ENCODE measurements around the gene ABHD5. TPM values are rescaled to one million over a fixed set of nuclear protein-coding genes. Genes with fewer than 3 reads are reported as not detected.
A peak's percentile ranks its signal among the peaks of the same experiment; 100 is the strongest.
"Not testable (repeated sequence)": the region's sequence is repeated elsewhere in the genome, so short reads cannot be mapped to it uniquely, and the experiment has no call there.

ABHD5 gene
- polyA plus RNA-seq, 3 donors: 19.0 to 26.2 (median 20.1) TPM

DNA sequence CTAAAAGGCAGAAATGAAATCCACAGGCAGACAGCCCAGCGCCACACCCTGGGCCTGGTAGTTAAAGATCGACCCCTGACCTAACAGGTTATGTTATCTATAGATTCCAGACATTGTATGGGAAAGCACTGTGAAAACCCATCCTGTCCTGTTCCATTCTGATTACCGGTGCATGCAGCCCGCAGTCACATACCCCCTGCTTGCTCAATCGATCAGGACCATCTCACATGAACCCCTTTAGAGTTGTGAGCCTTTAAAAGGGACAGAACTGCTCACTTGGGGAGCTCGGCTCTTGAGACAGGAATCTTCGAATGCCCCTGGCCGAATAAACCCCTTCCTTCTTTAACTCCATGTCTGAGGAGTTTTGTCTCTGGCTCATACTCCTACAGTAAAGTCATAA lies 12.4 kb upstream of the ABHD5 start:
- DNase-seq: not testable (repeated sequence)

- not testable (repeated sequence) for DNase-seq
Measured at GRCh38 chr3:43678887-43679449, 11.8 kb upstream of the ABHD5 start.

GRCh38 chr3:43680857-43681256 lies 9.9 kb upstream of the ABHD5 start:
- DNase-seq: not testable (repeated sequence)

- DNase-seq: no peak
Measured at GRCh38 chr3:43684944-43685343, 5.8 kb upstream of the ABHD5 start.

DNA sequence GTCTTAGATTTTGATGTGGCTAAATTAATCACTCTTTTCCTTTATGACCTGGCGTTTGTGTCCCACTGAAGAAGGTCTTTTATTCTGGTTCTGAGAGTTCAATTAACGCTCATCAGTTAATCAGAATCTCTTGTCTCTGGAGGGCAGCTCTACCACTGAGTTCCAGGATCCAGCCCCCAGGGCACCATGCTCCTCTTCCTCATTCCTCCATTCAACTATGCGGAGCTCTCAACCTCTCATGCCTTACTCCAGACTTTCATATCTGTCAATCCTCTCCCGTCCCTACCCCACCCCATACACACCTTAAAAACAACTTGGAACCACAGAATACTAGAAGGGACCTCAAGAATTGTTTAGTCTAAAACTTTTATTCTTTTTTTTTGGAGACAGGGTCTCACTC lies 4.8 kb upstream of the ABHD5 start:
- no peak for DNase-seq

- DNase-seq: no peak
Measured at GRCh38 chr3:43686333-43686699, 4.4 kb upstream of the ABHD5 start.

DNA sequence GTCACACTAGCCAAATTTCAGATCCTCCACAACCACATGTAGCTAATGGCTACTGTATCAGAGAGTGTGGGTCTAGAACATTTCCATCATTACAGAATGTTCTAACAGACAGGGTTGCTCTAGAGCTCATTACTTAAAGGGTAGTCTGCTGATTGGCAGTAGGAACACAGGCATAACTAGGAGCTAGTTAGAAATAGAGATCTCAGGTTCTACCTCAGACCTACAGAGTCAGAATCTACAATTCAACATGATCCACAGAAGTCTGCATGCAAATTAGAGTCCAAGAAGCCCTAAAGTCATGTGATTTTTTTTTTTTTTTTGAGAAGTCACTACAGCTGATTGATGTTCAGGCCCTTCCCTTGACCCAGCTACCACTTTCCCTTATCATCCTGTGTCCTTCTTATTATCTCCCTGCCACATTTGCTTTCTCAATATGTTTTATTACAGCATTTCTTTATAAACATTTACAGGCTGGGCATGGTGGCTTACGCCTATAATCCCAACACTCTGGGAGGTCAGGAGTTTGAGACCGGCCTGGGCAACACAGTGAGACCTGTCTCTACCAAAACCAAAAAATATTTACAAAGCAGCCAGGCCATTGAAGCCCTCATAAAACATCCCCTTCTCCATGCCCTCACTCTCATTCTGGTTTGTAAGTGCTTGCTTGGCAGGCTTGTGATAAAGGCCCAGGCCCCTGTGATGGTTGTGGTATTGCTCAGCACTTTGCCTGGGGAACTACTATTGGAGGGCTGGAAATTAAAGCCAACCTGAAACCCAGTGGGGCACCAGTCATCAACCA lies 3.8 kb upstream of the ABHD5 start:
- no peak for DNase-seq

- no peak for DNase-seq
Measured at GRCh38 chr3:43687499-43687811, 3.3 kb upstream of the ABHD5 start.

- DNase-seq: no peak
Measured at GRCh38 chr3:43688245-43688650, 2.5 kb upstream of the ABHD5 start.

GRCh38 chr3:43689166-43689565 lies 1.6 kb upstream of the ABHD5 start:
- no peak for DNase-seq

DNA sequence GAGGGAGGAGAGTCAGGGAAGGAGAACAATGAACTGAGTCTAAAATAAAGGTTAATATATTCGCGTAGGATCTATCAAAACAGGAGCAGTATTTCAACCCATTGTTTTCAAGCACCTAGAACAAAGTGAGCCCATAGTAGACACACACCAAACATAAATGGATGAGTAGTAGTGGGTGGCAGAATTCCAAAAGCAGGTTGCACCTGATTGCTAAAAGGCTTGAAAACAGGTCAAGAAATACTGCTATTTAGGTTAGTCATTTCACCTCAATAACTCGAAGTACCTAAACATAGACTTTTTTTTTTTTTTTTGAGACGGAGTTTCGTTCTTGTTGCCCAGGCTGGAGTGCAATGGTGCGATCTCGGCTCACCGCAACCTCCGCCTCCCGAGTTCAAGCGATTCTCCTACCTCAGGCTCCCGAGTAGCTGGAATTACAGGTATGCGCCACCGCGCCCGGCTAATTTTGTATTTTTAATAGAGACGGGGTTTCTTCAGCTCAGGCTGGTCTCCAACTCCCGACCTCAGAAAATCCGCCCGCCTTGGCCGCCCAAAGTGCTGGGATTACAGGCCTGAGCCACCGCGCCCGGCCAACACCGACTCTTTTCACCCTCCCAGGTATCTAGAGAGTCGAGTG lies 855 bp upstream of the ABHD5 start:
- no peak for DNase-seq

GRCh38 chr3:43691120-43691995 lies 620 bp downstream of the ABHD5 start:
- peak; percentile 63 for DNase-seq

GRCh38 chr3:43692085-43692855 lies 1.5 kb downstream of the ABHD5 start:
- DNase-seq: no peak

DNA sequence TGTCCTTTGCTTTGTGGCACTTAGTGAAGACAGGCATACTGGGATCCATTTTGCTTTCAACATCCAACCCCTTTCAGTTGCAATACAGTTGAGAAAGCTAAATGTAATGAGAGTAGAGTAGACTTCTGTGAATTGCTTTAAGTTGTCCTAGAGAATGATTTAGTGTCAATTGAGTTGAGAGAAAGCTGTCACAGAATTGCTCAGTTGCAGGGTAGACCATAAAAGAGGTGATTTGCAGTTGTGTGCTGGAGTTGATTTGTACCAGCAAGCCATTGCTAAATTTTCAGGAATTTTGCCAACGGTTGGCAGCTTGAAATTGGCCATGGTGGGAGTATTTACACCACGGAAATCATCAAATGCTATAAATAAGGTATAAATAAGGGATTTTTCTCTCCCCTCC lies 2.2 kb downstream of the ABHD5 start:
- DNase-seq: no peak

- no peak for DNase-seq
Measured at GRCh38 chr3:43693594-43693993, 2.9 kb downstream of the ABHD5 start.

- DNase-seq: no peak
Measured at GRCh38 chr3:43695443-43695842, 4.7 kb downstream of the ABHD5 start.

DNA sequence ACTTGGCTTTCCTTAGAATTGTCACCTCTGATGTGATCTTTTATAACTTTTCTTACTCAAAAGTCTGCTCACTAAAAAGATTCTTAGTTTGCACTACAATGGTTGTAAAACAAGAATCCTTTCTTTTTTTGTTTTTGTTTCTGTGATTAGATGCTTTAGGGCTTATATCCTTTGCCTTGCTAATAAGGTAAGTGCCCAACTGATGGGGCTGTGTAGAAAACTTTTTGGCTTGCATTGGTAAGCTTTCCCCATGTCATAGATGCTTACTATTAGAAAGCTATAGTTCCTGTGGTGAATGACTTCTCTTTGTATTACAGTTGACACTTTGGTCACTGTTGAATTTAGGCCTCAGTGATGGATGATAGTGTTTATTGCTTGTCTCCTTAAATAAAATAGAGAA lies 5.1 kb downstream of the ABHD5 start:
- no peak for DNase-seq

DNA sequence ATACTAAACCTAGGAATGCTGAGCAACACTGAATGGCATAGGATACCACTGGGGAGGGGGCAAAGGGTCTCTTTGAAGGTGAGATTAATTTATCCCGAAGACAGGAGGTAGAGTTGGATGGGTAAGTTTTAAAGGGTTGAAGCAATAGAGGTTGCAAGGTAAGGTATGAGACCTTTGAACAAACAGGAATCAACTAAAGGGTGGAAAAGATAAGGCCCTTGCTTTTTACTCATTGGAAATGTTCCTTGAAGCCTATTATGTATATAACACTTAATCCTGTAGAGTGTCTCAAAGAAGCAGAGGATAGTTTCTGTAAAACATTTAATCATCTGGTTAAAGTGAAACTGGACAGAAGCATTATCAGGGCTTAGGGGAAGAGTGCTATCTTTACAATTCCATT lies 5.7 kb downstream of the ABHD5 start:
- DNase-seq: no peak

DNA sequence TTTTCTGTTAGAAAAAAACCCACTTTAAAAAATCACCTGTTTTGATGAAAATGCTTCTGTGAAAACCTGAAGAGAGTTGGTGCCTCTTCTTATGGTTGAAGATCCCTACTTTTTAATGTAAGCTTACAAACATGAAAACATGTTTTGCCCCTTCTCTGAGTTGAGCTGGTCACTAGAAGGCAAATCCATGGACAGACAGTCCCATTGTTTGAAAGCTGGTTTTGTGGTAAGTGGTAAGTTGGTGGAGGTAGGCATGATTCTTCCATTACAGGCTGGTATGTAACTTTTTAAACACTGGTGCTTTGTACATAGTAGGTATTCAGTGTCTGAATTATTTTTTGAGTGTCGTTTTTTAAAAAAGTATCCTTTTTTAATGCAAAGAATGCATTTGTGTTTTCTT lies 6.1 kb downstream of the ABHD5 start:
- no peak for DNase-seq

- DNase-seq: no peak
Measured at GRCh38 chr3:43699864-43700263, 9.1 kb downstream of the ABHD5 start.

DNA sequence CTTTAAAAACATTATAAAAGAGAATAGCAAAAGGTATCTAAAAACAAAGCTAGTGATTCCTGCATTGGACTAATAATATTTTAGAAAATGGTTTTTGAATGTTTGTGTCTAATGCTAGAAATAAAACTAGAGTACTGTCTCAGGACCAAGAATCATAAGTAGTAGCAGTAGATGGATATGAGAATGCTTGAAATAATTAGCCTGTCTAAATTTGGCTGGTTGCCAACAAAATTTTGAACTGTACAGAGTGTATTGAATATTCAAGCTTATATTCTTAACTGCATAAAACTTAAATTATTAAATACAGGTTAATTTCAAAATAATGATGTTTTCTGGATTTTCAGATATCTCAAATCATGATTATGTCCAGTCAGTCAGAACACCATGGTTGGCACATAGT lies 14.0 kb downstream of the ABHD5 start:
- DNase-seq: no peak

GRCh38 chr3:43706342-43706741 lies 15.6 kb downstream of the ABHD5 start:
- DNase-seq: no peak
